Effector memory CD4-positive, alpha-beta T cell (primary cell): ENCODE results near the gene FANCC.
"Not testable (repeated sequence)": the region's sequence is repeated elsewhere in the genome, so short reads cannot be mapped to it uniquely, and the experiment has no call there.

Source experiments
- DNase-seq, 3 donors: peaks; one replicate each; pipeline ENCODE4 v3.0.0-alpha.2; 2020
- H3K27ac ChIP-seq: 2 replicates; pipeline ENCODE4 v1.7.0; 2013; ENCODE audit warnings: mild to moderate bottlenecking, low read length, moderate library complexity; ENCODE audit not compliant: insufficient read depth, poor library complexity, severe bottlenecking
- H3K27me3 ChIP-seq: replicated peaks from 2 replicates; pipeline ENCODE4 v1.7.0; 2013; ENCODE audit warnings: mild to moderate bottlenecking, low read length; ENCODE audit not compliant: insufficient read depth, control insufficient read depth, poor library complexity, severe bottlenecking
- H3K36me3 ChIP-seq: 2 replicates; pipeline ENCODE4 v1.7.0; 2013; ENCODE audit warnings: mild to moderate bottlenecking, low read length, moderate library complexity; ENCODE audit not compliant: control insufficient read depth, insufficient read depth
- H3K4me1 ChIP-seq: 2 replicates; pipeline ENCODE4 v1.7.0; 2013; ENCODE audit warnings: low read length, mild to moderate bottlenecking; ENCODE audit not compliant: control insufficient read depth, insufficient read depth, poor library complexity, severe bottlenecking
- H3K4me3 ChIP-seq: 2 replicates; pipeline ENCODE4 v1.7.0; 2013; ENCODE audit warnings: low read length, low read depth, mild to moderate bottlenecking; ENCODE audit not compliant: insufficient read depth, poor library complexity, severe bottlenecking
- H3K9me3 ChIP-seq: 2 replicates; pipeline ENCODE4 v1.7.0; 2013; ENCODE audit warnings: mild to moderate bottlenecking, low read length, moderate library complexity; ENCODE audit not compliant: control insufficient read depth

Gene FANCC

DNA sequence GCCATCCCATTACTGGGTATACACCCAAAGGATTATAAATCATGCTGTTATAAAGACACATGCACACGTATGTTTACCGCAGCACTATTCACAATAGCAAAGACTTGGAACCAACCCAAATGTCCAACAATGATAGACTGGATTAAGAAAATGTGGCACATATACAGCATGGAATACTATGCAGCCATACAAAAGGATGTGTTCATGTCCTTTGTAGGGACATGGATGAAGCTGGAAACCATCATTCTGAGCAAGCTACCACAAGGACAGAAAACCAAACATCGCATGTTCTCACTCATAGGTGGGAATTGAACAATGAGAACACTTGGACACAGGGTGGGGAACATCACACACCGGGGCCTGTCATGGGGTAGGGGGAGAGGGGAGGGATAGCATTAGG is 97.2 kb downstream of the FANCC start:
- not testable (repeated sequence) for H3K4me1 ChIP-seq, H3K27me3 ChIP-seq, H3K27ac ChIP-seq, DNase-seq, H3K4me3 ChIP-seq, H3K36me3 ChIP-seq, H3K9me3 ChIP-seq

DNA sequence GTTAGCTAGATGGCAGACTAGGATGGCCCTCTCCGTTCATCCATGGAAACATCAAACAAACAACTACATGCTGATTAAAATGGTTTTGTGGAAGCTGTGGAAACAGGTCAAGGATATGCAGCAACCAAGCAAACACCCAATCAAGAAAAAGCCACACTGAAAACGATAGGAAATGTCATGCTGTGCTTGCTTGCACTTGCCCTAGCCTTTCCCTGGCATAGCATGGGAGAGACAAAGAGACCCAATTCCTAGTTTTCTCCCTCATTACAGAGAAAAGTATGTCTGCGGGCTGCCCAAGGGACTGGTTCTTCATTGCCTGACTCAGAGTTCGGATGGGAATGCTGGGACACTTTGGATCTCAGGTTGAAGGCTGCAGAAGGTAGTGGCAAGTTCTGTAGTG is 98.7 kb downstream of the FANCC start:
- no peak for DNase-seq
- H3K9me3 ChIP-seq: no peaks in the 10 kb centered on the region
- no peak overlapping the region for H3K27ac ChIP-seq
- H3K4me1 ChIP-seq: no peaks in the 10 kb centered on the region
- H3K36me3 ChIP-seq: no peaks in the 10 kb centered on the region
- H3K27me3 ChIP-seq: no peaks in the 10 kb centered on the region
- H3K4me3 ChIP-seq: no peak overlapping the region

DNA sequence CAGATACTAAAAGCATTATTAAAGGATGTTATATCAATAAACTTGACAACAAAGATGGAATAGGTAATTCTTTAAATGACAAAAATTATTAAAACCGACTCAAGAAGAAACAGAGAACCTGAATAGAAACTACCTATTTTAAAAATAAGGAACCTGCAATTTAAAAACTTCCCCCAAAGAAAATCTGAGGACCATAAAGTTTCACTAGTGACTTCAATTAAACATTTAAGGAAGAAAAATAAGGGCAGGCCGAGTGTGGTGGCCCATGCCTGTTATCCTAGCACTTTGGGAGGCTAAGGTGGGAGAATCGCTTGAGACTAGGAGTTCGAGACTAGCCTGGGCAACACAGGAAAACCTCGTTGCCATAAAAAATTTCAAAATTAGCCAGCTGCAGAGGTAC is 99.6 kb downstream of the FANCC start:
- no peak for DNase-seq
- Histone ChIP-seq H3K36me3 (no peaks in the 10 kb centered on the region), H3K27me3 (no peaks in the 10 kb centered on the region), H3K27ac (no peak overlapping the region), H3K4me3 (no peak overlapping the region), H3K4me1 (no peaks in the 10 kb centered on the region), H3K9me3 (no peaks in the 10 kb centered on the region)

DNA sequence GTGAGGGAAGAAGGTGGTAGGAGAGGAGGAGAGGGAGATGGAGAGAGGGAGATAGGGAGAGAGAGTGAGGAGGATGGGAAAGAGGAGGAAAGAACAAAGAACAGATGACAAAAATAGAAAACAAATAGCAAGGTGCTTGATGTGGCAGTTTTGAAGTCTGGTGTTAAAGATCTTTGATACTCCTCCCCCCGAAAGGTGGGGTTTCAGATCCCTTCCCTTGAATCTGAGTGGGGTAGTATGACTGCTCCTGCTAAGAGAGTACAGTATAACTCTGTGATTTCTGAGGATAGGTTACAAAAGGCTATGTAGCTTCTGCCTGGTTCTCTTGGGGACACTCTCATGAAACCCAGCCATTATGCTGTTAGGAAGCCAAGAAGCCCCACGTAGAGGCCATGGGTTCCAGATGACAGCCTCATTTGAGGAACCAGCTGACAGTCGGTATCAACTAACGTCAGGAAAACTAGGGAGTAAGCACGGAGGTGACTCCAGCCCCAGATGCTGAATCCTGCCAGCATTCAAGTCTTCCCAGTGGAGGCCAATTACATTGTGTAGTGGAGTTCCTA is 102.1 kb downstream of the FANCC start:
- DNase-seq: no peak
- Histone ChIP-seq H3K27me3 (no peaks in the 10 kb centered on the region), H3K9me3 (no peaks in the 10 kb centered on the region), H3K36me3 (no peaks in the 10 kb centered on the region), H3K4me3 (no peak overlapping the region), H3K4me1 (no peaks in the 10 kb centered on the region), H3K27ac (no peak overlapping the region)

DNA sequence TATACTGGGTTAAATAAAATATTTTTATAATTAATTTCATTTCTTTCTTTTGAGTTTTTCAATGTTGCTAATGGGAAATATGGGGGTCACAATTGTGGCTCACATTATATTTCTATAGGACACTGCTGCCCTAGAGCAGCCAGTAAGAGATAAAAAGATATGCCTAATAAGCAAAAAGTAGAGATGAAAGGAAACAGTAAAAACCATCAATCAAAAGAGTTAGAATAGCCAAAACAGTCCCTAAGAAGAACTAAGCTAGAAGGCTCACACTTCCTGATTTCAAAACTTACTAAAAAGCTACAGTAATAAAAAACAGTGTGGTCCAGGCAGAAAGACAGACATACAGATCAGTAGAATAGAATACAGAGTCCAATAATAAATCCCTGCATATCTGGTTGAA is 104.4 kb downstream of the FANCC start:
- no peaks in the 10 kb centered on the region for H3K4me1 ChIP-seq
- H3K36me3 ChIP-seq: no peaks in the 10 kb centered on the region
- no peak overlapping the region for H3K4me3 ChIP-seq
- H3K27me3 ChIP-seq: no peaks in the 10 kb centered on the region
- H3K27ac ChIP-seq: no peak overlapping the region
- DNase-seq: no peak
- no peaks in the 10 kb centered on the region for H3K9me3 ChIP-seq

DNA sequence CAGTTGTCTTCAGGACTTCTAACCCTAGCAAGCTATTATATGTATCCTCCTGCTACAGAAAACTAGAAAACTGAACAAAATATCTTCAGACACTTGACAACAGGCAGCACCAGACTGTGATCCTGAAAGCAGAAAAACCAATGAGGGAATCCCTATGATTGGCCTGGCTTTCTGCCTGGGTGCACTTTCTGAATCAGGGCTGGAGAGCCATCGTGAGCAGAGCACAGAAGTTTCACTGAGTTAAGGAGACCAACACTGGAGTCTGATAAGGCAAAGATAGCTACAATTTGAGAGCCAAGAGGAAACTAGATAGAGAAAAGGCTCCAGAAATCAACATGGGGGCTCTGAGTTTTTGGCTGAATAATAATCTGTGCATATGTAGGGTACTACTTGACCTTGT is 106.5 kb downstream of the FANCC start:
- Histone ChIP-seq H3K27me3 (no peaks in the 10 kb centered on the region), H3K36me3 (no peaks in the 10 kb centered on the region), H3K9me3 (no peaks in the 10 kb centered on the region), H3K27ac (no peak overlapping the region), H3K4me1 (no peaks in the 10 kb centered on the region), H3K4me3 (no peak overlapping the region)
- DNase-seq: no peak

DNA sequence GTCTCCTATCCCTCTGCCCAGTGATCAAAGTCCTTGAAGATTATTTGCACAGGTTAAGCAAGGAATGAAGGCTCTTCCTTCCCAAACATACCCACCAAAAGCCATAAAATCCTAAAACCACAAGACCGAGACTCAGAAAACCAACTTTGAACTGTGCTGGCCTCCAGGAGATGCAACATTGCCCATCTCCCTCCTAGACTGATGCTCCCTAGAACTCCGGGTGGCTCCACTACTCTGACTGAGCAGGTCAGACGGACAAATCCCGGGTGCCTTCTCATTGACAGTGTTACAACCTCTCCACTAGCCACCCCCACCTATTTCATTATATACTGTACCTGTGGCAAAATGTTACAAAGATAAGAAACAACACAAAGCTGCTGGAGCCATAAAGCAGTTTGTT is 110.1 kb downstream of the FANCC start:
- H3K27ac ChIP-seq: no peak overlapping the region
- DNase-seq: no peak
- no peaks in the 10 kb centered on the region for H3K4me1 ChIP-seq
- H3K27me3 ChIP-seq: no peaks in the 10 kb centered on the region
- no peaks in the 10 kb centered on the region for H3K9me3 ChIP-seq
- H3K4me3 ChIP-seq: no peak overlapping the region
- no peaks in the 10 kb centered on the region for H3K36me3 ChIP-seq

DNA sequence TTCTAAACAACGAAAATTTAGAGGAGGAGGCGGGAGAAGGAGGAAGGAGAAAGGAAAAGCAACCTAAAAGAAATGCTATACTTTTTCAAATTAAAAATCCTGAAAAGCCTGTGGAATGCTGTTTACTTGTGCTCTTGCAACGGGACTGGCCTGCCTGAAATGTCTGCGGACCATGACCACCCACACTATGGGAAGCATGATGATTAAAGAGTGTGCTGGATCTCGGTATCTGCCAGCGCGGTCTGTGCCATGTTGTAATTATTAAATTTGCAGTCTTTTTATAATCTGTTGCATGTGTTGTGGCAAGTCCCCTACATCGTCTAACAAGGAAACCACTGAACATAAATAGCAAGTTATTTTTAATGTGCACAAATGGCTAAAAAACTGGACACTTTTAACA is 111.4 kb downstream of the FANCC start:
- DNase-seq: no peak
- Histone ChIP-seq H3K9me3 (no peaks in the 10 kb centered on the region), H3K4me1 (no peaks in the 10 kb centered on the region), H3K36me3 (no peaks in the 10 kb centered on the region), H3K27me3 (no peaks in the 10 kb centered on the region), H3K27ac (no peak overlapping the region), H3K4me3 (no peak overlapping the region)

DNA sequence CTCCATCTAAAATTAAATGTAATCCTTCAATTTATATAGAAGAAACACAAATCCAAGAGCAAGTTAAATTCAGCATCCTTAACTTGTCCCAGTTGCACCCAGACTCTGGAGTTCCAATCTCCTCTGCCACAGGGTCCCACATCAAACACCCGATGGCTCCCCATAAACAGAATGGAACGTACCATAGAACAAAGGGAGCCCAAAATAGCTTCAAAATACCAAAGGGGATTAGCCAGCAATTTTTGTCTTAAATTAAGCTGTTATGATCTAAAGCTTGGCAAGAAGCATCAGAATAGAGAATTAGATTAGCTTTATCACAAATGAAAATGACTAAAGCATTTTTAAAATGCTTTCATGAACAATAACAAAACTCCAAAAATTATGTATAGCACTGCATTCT is 112.8 kb downstream of the FANCC start:
- Histone ChIP-seq H3K4me1 (no peaks in the 10 kb centered on the region), H3K36me3 (no peaks in the 10 kb centered on the region), H3K27ac (no peak overlapping the region), H3K9me3 (no peaks in the 10 kb centered on the region), H3K4me3 (no peak overlapping the region), H3K27me3 (no peaks in the 10 kb centered on the region)
- no peak for DNase-seq

DNA sequence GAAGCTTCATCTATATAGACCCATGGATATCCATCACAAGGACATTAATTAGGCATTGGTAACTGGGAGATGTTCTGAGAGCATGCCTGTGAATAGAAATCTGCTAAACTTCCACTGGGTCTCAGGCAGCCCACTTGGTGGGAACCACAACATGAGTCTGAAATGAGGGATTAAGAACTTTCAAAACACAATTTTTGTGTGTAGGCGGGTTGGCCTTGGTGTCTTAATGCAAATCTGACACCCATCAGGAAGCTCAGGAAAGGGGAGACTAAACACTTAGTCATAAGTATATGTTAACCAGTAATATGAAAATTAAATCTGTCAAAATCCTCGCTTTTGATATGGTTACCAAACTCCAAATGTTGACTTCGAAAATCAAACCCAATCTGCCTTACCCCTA is 113.2 kb downstream of the FANCC start:
- Histone ChIP-seq H3K36me3 (no peaks in the 10 kb centered on the region), H3K27me3 (no peaks in the 10 kb centered on the region), H3K4me3 (no peak overlapping the region), H3K9me3 (no peaks in the 10 kb centered on the region), H3K4me1 (no peaks in the 10 kb centered on the region), H3K27ac (no peak overlapping the region)
- no peak for DNase-seq

DNA sequence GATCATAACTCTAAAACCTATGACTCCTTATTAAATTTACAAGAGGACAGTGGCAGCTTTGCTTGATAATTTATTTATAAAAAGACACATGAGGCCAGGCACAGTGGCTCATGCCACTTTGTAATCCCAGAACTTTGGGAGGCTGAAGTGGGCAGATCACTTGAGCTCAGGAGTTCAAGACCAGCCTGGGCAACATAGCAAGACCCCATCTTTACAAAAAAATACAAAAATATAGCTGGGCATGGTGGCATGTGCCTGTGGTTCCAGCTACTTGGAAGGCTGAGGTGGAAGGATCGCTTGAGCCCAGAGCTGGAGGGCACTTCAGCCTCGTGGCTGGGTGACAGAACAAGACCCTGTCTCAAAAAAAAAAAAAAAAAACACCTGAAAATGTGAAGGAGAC is 114.5 kb downstream of the FANCC start:
- not testable (repeated sequence) for H3K4me1 ChIP-seq, H3K9me3 ChIP-seq, H3K27me3 ChIP-seq, H3K36me3 ChIP-seq, H3K4me3 ChIP-seq, DNase-seq, H3K27ac ChIP-seq
